DMS153 treated with DMSO at 0.1 percent for 48 hours (cell line): ENCODE measurements around the gene BAZ1B.
"Not testable (repeated sequence)": the region's sequence is repeated elsewhere in the genome, so short reads cannot be mapped to it uniquely, and the experiment has no call there.

Experiments
- DNase-seq: peaks from one replicate; lab custom pipeline; 2025; ENCODE audit not compliant: unreplicated experiment; lab: John Stamatoyannopoulos, UW

The BAZ1B gene

DNA sequence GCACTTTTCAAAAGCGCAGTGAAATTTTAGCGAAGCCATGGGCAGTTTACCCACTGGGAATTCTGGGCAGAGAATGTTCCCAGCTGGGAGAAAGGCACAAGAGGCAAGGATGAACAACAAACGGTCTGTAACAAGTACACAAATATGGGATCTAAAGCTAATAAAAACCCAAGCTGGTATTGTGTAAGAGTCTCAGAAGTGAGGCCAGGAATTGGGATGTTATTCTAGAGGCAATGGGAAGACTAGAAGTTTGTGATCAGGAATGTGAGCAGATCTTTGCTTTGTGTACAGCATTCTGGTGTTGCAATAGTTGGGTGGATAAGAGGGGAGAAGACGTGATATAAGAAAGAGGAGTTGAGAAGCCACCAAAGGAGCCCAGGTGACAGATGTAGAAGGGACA lies 73.5 kb downstream of the BAZ1B start:
- DNase-seq: no peak

DNA sequence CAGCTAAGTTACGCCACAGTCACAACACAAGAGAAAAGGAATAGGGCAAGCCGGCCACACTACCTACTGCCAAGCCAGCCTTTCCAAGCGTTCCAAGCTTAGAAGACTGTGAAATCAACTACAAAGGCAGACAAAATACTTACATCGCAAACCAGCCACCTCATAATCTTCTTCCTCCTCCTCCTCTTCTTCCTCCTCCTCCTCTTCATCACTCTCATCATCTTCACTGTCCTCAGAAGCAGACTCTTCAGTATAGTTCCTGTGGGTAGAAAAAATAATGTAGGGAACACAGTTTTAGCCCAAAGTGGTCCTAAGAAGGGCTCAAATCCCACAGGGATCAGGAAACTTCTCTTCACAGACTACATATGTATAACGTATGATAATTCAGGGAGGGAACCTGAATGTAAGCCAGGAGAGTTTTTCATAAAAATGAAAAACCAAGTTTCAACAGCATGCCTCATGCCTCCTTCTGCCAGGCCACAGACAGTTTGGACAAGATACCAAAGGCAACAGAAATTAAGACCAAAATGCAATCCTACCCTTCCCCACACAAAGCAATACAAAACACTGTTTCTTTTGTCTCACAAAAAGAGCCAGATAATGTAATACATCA lies 74.9 kb downstream of the BAZ1B start:
- no peak for DNase-seq

DNA sequence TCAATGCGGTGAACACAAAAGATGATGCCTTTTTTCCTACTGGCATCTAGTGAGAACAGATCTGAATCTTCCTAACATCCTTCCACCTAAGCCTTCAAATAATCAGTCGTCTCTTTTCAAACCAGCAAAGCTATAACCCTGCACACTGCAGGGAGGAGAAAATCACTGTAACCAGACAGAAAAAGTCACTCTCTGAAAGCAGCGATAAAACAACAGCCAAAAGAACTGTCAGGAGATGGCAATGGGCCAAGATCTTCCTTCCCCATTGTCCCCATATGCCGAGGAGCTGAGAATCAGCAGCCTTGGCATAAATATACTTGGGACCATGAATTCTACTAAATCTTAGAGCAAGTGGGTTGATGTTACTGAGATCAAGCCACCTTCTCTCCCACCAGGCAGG lies 75.4 kb downstream of the BAZ1B start:
- DNase-seq: no peak

DNA sequence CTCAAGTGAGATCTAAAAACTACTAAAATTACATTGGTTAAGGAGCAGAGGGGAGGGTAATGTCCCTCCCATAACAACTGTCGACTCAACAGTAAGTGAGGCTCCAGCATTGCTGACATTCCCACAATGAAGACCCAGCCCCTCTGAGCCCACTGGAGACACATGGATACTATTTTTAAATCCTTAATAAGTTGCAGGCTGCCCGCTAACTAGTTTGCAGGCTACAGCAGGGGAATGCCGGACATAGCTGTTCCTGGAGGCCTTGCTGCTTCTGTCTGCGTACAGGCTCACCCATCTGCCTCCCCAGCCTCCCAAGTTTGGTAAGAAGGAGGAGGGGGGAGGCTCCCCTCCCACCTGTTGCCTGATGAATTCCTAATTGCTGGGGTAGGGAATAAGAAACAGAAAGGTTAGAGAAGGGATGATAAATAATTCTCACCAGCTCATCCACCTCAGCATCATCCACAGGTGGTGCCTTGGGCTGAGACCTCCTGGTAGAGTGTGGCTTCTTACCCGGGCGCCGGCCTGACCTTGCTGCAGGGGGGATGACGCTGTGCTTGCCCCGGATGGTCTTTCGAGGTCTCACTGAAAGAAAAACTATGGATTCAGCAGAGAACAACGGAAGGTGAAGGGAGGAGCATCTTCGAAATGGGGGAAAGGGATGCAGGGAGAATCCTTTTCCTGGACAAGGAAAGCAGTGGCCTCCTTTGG lies 78.4 kb downstream of the BAZ1B start:
- no peak for DNase-seq

DNA sequence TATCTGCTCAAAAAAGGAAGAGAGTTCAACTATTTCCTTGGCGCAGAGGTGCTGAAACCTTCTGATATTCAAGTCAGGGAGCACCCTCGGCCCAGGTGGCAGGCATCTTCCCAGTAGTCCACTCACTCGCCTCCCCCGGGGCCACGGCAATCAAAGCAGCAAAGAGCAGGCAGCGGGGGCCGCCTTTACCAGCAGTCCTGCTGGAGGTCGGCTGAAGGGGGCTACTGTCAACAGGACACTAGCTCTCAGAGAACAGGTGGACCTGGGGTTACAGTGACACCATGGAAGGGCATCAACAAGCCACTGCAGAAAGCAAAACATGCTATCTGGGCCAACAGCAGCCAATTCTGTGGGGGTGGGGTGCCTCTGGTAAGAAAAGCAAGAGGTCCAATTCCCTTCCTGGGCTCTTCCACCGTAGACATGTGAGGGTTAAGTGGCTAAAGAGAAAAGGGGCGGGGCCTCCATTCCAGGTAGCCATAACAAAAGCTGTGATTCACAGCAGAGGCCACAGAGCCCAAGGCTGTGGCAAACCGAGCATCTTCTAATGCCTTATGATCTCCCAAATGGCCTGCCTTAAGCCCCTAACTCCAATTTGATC lies 79.1 kb downstream of the BAZ1B start:
- no peak for DNase-seq

DNA sequence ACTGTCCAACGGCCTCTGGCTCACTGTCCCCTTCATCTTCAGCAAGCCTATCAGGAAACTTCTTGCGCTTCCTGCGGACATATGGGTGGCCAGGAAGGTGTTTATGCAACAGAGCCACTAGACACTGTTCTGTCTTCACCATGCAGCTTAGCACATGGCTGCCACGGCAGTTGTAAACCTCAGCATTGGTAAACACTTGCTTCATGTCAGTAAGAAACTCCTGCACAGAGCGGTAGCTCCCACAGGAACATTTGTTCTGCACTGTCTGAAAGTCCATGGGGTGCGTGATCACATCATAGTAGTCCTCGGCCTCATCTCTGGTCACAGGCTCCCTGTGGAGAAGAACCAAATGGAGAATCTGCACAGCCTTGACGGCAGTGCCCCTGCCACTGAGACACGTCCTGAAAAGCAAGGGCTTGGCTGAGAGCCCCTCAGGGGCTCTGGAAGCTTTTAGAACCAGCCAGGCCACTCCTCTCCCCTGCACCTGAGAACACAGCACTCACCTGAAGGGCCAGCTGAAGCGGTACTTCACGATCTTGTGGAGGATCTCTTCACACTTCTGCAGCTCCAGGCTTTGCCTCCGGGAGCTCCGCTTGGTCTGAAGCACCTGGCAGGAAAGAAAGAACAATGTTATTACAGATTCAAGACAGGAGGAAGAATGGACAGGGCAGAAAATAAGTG lies 79.7 kb downstream of the BAZ1B start:
- DNase-seq: no peak

DNA sequence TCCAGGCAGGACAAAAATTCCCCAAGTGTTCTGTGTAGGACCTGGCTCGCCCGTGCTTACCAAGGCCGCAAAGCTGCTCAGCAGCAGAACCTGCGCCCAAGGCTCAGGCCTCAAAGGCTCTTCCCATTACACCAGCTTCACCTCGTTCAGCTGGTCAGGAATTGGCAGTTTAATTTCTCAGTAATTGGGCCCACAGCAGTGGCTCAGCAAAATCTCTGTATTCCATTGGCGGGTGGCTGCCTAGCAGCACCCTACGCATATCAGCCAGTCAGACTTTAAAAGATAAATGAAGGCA lies 82.7 kb downstream of the BAZ1B start:
- DNase-seq: no peak

DNA sequence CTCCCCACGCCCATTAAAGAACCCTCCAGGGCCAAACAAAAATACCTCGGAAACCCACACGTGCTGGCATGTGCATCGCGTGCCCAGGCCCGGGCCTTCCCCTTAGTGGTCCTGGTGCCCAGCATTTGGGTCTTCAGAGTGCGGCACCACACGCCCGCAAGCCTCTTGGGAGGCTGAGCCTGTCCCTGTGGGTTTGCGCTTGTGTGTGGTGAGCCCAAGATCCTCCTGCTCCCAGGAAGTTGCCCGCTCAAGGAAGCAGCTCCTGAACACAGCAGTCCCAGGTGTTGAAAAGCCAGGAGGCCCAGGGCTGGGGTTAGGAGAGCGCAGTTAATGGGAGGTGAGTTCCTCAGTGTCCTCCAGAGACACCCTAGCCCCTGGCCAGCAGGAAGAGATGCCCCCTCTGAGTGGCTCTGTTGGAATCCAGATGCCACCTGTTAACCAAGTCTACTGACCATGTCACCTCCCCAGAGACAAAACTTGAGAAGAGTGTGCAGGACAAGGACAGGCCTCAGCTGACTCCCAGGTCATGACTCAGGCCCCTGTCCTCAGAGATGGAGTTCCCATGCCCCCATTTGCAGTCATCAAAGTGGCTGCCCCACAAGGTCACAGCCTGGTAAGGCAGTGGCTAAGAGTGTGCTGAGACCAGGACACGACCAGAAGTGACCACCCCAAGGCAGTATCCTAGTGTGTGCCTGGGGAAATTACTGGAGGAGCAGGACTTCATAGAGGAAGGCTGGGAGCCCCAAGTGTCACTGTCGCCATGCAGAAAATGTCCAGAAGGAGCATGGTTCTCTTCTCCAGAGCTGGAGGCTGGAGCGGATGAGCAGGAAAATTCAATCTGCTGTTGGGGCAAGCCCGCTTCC lies 83.3 kb downstream of the BAZ1B start:
- no peak for DNase-seq

DNA sequence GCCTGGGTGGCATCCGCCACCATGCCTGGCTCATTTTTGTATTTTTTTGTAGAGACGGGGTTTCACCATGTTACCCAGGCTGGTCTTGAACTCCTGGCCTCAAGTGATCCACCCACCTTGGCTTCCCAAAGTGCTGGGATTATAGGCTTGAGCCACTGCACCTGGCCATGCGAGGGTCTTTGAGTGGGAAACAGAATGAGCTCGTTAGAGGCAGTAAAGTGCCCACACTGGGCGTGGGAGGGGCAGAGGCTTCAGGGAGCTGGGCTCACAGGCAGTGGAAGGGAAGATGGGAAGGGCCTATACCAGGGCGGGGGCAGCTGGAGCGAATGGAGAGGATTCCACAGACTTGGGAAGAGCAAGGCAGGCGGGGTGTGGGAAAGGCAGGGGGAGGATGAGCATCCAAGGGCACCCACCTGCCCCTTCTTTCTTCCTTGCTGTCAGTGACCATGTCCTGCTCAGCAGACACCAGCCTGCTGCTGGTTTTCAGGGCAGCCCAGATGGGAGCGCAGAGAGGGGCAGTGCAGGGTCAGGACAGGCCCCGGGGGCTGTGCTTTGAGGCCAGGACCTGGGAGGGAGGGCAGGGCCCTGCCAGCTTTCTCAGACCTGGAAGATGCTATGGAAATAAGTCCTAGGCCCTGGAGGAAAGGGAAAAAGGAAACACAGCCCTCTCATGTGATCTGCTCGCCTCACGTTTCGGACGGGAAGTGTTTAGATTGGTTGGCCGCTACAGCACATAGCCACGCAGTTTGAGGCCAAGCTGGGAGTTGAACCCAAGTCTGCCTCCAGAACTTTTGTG lies 84.3 kb downstream of the BAZ1B start:
- DNase-seq: no peak

DNA sequence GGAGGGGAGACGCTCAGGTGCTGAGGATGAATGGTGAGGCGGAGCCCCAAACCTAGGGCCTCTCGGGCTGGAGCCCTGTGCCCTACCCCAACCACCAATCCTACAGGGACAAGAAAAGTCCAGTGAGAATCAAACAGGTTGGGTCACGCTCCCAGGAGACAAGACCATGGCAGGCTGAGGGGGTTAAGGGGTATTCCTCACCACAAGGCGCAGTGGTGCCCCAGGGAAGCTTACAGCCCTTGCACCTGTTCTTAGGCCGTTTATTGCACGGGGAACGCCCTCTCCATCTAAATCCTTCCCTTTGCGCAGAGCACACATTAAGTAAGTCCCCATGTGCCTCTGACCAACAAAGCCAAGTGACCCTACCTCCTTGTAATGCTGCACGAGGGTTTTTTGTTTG lies 85.0 kb downstream of the BAZ1B start:
- no peak for DNase-seq

DNA sequence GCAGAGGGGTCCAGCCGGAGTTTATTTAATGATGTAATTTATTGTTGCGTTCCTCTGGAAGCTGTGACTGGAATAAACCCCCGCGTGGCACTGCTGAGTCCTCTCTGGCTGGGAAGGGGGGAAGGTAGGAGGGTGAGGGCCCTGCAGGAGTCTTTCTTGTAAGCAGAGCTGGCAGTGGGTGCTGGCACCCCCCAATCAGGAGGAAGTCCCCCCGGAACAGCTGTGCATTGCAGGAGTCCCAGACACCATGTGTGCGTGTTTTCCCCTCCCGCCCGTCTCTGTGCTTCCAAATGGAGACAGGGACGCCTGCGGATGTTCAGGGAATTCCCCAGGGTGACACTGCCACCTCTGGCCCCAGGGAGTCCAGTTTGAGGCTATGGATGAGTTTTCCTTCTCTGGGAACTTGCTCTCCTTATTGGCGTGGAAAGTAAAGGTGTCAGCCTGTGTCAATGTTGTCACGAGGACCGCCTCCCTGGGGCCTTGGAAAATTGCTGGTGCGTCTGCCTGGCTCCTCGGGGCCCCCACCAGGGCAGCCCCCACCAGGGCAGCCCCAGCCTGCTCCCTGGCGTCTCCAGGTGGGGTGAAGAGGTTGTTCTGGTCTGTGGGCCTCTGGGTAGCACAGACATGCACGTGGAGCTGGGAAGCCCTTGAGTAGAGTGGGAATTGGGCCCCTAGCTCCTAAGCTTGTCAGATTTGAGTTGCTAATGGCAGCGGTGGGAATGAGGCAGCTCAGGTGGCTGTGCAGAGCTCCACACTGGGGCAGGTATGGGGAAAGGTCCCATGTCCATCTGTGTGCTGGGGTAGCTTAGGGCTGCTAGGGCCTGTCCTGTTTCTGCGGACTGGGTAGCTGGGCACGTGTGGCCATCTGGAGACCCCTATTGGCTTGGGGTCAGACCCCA lies 85.8 kb downstream of the BAZ1B start:
- DNase-seq: no peak

DNA sequence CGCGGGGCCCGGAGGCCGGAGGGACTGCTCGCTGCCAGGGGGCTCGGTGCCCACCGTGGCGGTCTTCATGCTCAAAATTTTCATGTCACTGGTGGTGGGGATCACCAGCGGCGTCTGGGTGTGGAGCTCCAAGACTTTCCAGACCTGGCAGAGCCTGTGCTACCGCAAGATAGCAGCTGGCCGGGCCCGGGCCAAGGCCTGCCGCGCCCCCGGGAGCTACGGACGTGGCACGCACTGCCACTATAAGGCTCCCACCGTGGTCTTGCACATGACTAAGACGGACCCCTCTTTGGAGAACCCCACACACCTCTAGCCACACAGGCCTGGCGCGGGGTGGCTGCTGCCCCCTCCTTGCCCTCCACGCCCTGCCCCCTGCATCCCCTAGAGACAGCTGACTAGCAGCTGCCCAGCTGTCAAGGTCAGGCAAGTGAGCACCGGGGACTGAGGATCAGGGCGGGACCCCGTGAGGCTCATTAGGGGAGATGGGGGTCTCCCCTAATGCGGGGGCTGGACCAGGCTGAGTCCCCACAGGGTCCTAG lies 86.6 kb downstream of the BAZ1B start:
- DNase-seq: no peak

DNA sequence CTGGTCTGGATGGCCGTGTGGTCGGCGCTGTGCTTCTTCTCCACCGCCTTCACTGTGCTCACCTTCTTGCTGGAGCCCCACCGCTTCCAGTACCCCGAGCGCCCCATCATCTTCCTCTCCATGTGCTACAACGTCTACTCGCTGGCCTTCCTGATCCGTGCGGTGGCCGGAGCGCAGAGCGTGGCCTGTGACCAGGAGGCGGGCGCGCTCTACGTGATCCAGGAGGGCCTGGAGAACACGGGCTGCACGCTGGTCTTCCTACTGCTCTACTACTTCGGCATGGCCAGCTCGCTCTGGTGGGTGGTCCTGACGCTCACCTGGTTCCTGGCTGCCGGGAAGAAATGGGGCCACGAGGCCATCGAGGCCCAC lies 87.4 kb downstream of the BAZ1B start:
- no peak for DNase-seq

DNA sequence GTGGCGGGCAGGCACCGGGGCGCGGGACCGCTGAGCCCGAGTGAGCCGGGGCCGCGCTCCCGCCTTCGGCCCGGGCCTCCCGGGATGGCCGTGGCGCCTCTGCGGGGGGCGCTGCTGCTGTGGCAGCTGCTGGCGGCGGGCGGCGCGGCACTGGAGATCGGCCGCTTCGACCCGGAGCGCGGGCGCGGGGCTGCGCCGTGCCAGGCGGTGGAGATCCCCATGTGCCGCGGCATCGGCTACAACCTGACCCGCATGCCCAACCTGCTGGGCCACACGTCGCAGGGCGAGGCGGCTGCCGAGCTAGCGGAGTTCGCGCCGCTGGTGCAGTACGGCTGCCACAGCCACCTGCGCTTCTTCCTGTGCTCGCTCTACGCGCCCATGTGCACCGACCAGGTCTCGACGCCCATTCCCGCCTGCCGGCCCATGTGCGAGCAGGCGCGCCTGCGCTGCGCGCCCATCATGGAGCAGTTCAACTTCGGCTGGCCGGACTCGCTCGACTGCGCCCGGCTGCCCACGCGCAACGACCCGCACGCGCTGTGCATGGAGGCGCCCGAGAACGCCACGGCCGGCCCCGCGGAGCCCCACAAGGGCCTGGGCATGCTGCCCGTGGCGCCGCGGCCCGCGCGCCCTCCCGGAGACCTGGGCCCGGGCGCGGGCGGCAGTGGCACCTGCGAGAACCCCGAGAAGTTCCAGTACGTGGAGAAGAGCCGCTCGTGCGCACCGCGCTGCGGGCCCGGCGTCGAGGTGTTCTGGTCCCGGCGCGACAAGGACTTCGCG lies 88.0 kb downstream of the BAZ1B start:
- DNase-seq: no peak

DNA sequence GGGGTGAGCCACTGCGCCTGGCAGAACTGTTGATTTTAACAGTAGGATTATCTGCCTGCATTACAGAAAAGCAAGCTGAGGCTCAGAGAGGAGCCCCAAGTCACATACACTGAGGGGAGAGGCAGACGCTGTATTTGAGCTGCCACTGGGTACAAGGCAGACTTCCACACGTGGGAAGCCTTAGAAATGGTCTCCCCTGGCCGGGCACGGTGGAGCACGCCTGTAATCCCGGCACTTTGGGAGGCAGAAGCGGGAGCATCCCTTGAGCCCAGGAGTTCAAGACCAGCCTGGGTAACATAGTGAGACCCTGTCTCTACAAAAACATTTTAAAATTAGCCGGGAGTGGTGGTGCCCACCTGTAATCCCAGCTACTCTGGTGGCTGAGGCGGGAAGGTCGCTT lies 89.4 kb downstream of the BAZ1B start:
- no peak for DNase-seq

DNA sequence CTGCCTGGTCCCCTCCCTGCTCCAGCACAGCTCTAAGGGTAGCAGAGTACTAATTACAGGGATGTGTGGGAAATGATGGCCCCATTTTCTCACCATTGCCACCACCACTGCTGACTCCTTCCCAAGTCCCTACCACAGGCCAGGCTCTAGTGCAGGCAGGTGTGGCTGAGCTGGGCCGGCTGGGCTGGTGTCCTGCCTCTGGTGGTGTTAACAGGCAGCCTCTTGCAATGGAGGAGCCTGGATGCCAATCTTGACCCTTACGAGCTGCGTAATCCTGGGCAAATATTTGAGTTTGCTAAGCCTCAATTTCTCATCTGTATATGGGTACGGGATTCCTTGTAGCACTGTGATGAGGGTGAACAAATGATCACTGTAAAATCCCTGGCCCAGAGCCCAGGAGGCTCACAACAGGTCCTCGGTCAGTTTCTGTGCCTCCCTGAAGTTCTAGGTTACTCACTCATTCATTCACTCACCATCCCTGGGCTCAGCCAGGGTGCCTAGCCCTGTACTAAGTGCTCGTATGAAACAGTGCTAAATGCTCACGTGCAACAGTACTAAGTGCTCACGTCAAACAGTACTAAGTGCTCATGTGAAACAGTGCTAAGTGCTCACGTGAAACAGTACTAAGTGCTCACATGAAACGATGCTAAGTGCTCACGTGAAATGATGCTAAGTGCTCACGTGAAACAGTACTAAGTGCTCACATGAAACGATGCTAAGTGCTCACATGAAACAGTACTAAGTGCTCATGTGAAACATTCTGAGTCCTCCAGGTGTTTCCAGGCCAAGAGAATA lies 90.9 kb downstream of the BAZ1B start:
- no peak for DNase-seq

DNA sequence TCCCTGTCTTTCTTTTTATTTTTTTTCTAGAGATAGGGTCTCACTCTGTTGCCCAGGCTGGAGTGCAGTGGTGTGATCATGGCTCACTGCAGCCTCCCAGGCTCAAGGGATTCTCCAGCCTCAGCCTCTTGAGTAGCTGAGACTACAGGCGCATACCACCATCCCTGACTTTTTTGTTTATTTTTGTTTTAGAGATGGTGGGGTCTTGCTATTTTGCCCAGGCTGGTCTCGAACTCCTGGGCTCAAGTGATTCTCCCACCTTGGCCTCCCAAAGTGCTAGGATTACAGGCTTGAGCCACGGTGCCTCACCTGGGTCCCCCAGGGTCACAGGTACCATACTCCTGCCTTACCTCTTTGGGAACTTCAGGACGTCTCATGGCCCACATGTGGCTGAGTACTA lies 91.6 kb downstream of the BAZ1B start:
- not testable (repeated sequence) for DNase-seq
